Thymus (tissue), 11 donors: Measurements from ENCODE around the gene HEXIM2. TPM values are rescaled to one million over a fixed set of nuclear protein-coding genes. Genes with fewer than 3 reads are reported as not detected.

ENCODE experiments used
- DNase-seq, 9 donors: peaks; one replicate each; pipeline ENCODE4 v3.0.0-alpha.2; 2013; ENCODE audit warnings: low spot score in 9 of 9, low read depth in 6 of 9, missing footprints in 1 of 9
- H3K27ac ChIP-seq, 2 donors: one replicate each; pipeline ENCODE4 v1.5.1; 2013; ENCODE audit warnings: control low read depth in 1 of 2, low read depth in 1 of 2, low read length in 1 of 2, mild to moderate bottlenecking in 1 of 2, moderate library complexity in 1 of 2
- H3K27me3 ChIP-seq, 2 donors: one replicate each; pipeline ENCODE4 v1.5.1; 2013; ENCODE audit warnings: low read length in 1 of 2; ENCODE audit not compliant: control insufficient read depth in 2 of 2, insufficient read depth in 1 of 2
- H3K36me3 ChIP-seq, 2 donors: one replicate each; pipeline ENCODE4 v1.5.1; 2013; ENCODE audit warnings: low read length in 1 of 2, mild to moderate bottlenecking in 1 of 2, moderate library complexity in 1 of 2; ENCODE audit not compliant: control insufficient read depth in 2 of 2, insufficient read depth in 2 of 2
- H3K4me1 ChIP-seq, 2 donors: one replicate each; pipeline ENCODE4 v1.5.1; 2013; ENCODE audit warnings: low read length in 2 of 2; ENCODE audit not compliant: control insufficient read depth in 2 of 2, insufficient read depth in 2 of 2
- H3K4me3 ChIP-seq, 2 donors: one replicate each; pipeline ENCODE4 v1.5.1; 2013; ENCODE audit warnings: low read length in 2 of 2, control low read depth in 1 of 2, mild to moderate bottlenecking in 1 of 2
- H3K9me3 ChIP-seq, 2 donors: one replicate each; pipeline ENCODE4 v1.5.1; 2013; ENCODE audit warnings: low read length in 1 of 2, mild to moderate bottlenecking in 1 of 2; ENCODE audit not compliant: control insufficient read depth in 2 of 2, insufficient read depth in 1 of 2
- WGBS: extraction: QIAGEN DNeasy Blood & Tissue Kit; methylation state at CpG from one replicate; pipeline ENCODE4 v1.1.7; 2013; 5-methylcytosine and 5-hydroxymethylcytosine counted together
- polyA plus RNA-seq: library from polyadenylated mRNA; stranded (reverse); fragments of 200-250 nt; gene quantifications from one replicate; pipeline ENCODE4 v1.2.3, GENCODE V29; 2013
- total RNA-seq: library from RNA; stranded (reverse); fragments of 120-200 nt; gene quantifications from one replicate; pipeline ENCODE4 v1.2.4, GENCODE V29; 2013
- donor health status: healthy.

HEXIM2 gene
- total and polyA plus RNA-seq, 2 donors = 7.4 to 9.6 TPM

GRCh38 chr17:45138911-45139532, 22.7 kb upstream of the HEXIM2 start:
- Histone ChIP-seq H3K36me3 (no peaks in the 10 kb centered on the region), H3K4me3 (no peak overlapping the region), H3K4me1 (peaks cover 5 to 31% of the 10 kb centered on the region in 2 donors), H3K9me3 (peaks cover 0 to 7% of the 10 kb centered on the region in 2 donors), H3K27ac (no peak overlapping the region), H3K27me3 (peaks cover 3 to 24% of the 10 kb centered on the region in 2 donors)
- 96% methylated on average over 14 of the region's 14 CpGs for WGBS
- no peak for DNase-seq

DNA sequence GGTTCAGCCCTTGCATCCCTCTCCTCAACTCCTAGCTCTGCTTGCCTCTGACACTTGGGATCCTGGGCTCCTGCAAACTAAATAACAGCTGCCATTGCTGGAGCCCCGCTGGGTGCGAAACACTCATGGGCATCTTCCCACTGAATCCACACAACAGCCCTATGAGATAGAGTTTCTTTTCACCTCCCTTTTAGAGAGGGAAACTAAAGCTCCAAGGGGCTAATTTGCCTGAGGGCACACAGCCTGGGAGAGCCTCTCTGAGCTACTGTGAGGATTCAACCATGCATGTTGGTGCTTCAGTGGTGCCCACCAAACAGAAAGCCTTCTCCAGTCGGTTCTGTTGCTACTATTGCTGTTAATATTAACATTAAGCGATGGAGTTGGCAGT, 22.1 kb upstream of the HEXIM2 start:
- 94% methylated on average over 4 of the region's 4 CpGs for WGBS
- Histone ChIP-seq H3K27ac (no peak overlapping the region), H3K9me3 (peaks cover 0 to 7% of the 10 kb centered on the region in 2 donors), H3K27me3 (peaks cover 3 to 28% of the 10 kb centered on the region in 2 donors), H3K4me1 (peaks cover 10 to 34% of the 10 kb centered on the region in 2 donors), H3K4me3 (no peak overlapping the region), H3K36me3 (no peaks in the 10 kb centered on the region)
- no peak for DNase-seq

DNA sequence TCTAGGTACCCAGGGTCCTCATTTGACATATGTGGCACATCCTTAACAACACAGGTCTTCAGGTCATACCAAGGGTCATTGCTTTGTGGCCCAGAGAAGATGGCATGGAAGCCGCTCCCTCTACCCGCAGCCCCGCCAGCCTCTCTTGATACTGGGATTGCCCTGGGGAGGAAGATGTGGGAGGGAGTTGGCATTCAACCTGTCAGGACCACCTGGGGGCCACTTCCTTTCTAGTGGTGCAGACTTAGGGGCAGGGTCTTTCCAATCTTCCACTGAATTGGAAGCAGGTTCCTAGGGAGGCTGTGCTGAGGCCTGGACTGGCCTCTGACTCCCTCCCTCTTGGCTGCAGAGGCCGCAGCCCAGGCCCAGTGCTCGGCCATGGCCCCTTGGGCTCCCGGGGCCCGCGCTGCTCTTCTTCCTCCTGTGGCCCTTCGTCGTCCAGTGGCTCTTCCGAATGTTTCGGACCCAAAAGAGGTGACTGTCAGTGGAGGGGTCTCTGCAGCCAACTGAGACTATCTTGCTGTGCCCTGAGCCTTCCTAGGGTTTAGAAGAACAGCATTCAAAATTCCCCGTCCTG, 18.5 kb upstream of the HEXIM2 start:
- Histone ChIP-seq H3K9me3 (no peaks in the 10 kb centered on the region), H3K27ac (peak overlapping the region in 1 of 2 donors; percentile 53), H3K27me3 (peaks cover 3 to 39% of the 10 kb centered on the region in 2 donors), H3K36me3 (no peaks in the 10 kb centered on the region), H3K4me1 (peaks cover 22 to 32% of the 10 kb centered on the region in 2 donors), H3K4me3 (no peak overlapping the region)
- 94% methylated on average over 13 of the region's 13 CpGs for WGBS
- DNase-seq = no peak

DNA sequence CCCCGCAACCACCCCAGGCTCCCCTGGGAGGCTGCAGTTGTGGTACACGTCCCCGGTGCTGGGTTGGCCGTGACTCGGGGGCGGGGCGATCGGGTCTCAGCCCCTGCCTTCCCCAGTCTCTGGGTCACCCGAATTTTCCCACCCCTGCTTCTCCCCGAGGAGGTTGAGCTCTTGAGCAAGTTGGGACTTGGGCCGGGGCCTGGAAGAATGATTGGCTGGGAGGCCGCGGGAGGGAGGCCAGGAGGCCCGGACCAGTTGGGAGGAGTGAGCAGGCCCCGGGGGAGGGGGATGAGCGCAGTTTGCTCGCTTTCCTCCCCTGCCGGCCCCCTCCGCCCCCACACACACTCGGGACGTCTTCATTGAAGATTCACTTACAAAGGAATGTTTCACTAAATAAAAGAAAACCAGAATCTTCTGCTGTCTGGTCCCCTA, 17.9 kb upstream of the HEXIM2 start:
- Histone ChIP-seq H3K4me3 (peak overlapping the region; percentile 41 to 54), H3K9me3 (no peaks in the 10 kb centered on the region), H3K27ac (peak overlapping the region; percentile 58 to 80), H3K27me3 (peaks cover 2 to 39% of the 10 kb centered on the region in 2 donors), H3K36me3 (no peaks in the 10 kb centered on the region), H3K4me1 (peaks cover 22 to 35% of the 10 kb centered on the region in 2 donors)
- WGBS = 4% methylated on average over 21 of the region's 21 CpGs
- DNase-seq = peak in 3 of 9 donors; percentile 32 to 66 (median 40)

DNA sequence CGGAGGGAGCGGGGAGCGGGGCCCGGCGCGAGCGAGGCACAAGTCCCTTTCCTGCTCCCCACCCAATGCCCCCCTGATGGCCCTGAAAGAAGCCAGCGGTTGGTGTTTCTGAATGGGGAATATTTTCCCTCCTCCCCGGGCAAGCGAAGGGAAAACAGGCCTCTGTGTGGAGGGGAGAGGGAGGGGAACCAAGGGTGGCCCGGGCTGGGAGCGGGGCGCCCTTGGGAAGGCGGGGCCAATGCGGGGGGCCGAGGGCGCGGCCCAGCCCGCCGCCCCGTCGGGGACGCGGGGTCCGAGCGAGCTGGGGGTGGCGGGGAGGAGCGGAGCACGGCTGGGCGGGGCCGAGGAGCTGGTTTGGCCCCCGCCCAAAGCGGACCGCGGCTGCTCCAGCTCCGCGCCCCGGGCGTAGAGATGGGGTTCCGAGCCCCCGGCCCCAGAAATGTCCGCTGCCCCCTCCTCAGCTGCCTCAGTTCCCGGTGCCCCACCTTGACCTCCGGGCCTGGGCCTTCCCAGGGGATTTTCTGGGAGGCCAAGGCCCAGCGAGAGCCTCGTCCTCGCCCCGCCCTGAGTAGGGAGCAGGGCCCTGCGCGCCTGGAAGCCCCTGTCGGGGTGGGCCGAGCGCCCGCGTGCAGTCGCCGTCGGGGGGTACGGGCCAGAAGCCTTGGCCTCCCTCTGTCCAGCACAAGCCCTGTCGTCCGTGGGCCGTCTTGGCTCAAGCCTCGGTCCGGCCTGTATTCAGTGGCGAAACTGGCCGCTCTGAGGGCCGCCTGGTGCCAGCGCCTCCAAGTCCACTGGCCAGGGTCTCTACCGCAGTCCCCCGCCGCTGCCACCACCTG, 17.3 kb upstream of the HEXIM2 start:
- DNase-seq = no peak
- H3K27me3 ChIP-seq = peaks cover 0 to 37% of the 10 kb centered on the region in 2 donors
- H3K4me1 ChIP-seq = peaks cover 22 to 38% of the 10 kb centered on the region in 2 donors
- peak overlapping the region; percentile 41 to 54 for H3K4me3 ChIP-seq
- WGBS = 26% methylated on average over 71 of the region's 71 CpGs
- no peaks in the 10 kb centered on the region for H3K36me3 ChIP-seq
- H3K9me3 ChIP-seq = no peaks in the 10 kb centered on the region
- H3K27ac ChIP-seq = peak overlapping the region; percentile 58 to 80

DNA sequence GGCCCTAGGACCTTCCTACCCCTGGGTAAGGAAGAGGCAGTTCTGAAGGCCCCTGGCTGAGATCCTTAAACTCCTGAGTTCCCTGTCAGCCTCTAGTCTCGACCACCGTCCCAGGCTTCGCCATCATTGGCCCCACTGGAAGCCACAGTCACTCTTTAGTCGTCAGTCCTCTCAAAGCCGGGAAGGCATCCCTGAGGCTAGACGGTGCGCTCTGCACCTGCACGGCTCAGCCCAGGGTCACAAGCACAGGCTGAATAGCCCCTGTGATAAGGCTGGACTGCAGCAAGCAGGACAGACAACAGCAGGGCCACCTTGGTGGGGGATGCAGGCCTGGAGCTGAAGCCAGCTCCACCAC, 16.7 kb upstream of the HEXIM2 start:
- Histone ChIP-seq H3K9me3 (no peaks in the 10 kb centered on the region), H3K27me3 (peaks cover 0 to 36% of the 10 kb centered on the region in 2 donors), H3K36me3 (no peaks in the 10 kb centered on the region), H3K4me3 (no peak overlapping the region), H3K27ac (peak overlapping the region in 1 of 2 donors; percentile 80), H3K4me1 (peaks cover 22 to 38% of the 10 kb centered on the region in 2 donors)
- 91% methylated on average over 8 of the region's 8 CpGs for WGBS
- DNase-seq = no peak

- peaks cover 27 to 45% of the 10 kb centered on the region in 2 donors for H3K4me1 ChIP-seq
- H3K36me3 ChIP-seq = no peaks in the 10 kb centered on the region
- no peak overlapping the region for H3K27ac ChIP-seq
- peaks cover 0 to 36% of the 10 kb centered on the region in 2 donors for H3K27me3 ChIP-seq
- no peak overlapping the region for H3K4me3 ChIP-seq
- H3K9me3 ChIP-seq = no peaks in the 10 kb centered on the region
- no peak for DNase-seq
- 97% methylated on average over 10 of the region's 10 CpGs for WGBS
These were observed 15.5 kb upstream of the HEXIM2 start for GRCh38 chr17:45146166-45146565.

- DNase-seq = no peak
- WGBS = 97% methylated on average over 4 of the region's 4 CpGs
- peak overlapping the region; percentile 58 to 87 for H3K4me3 ChIP-seq
- H3K4me1 ChIP-seq = peaks cover 31 to 49% of the 10 kb centered on the region in 2 donors
- no peaks in the 10 kb centered on the region for H3K36me3 ChIP-seq
- peak overlapping the region in 1 of 2 donors; percentile 93 for H3K27ac ChIP-seq
- H3K27me3 ChIP-seq = peaks cover 0 to 36% of the 10 kb centered on the region in 2 donors
- H3K9me3 ChIP-seq = no peaks in the 10 kb centered on the region
These were observed 15.1 kb upstream of the HEXIM2 start for GRCh38 chr17:45146592-45146889.
